Subcutaneous adipose tissue (tissue), 4 donors: ENCODE results near the gene APOE. TPM values are rescaled to one million over a fixed set of nuclear protein-coding genes. Genes with fewer than 3 reads are reported as not detected.

Experiments
- CTCF ChIP-seq: fragments of 450-650 bp; IDR thresholded peaks from one replicate; pipeline ENCODE4 v1.5.1; 2016; ENCODE audit warnings: low read depth, mild to moderate bottlenecking, control low read depth, antibody characterized with exemption, moderate library complexity
- total RNA-seq, 4 donors: library from RNA; depleted of rRNA; stranded (reverse); fragments of >200 nt; gene quantifications; one replicate each; pipeline ENCODE4 v1.1.0, GENCODE V29; 2016

Gene APOE
- total RNA-seq, 4 donors from 2014 or later, result 212 to 2,618 (median 1,765) TPM

- TF ChIP-seq CTCF, result no peak
These were observed 49.3 kb downstream of the APOE start, which contains the start of gene CLPTM1 for GRCh38 chr19:44954649-44955504. TSS of gene CLPTM1 (plus strand) at chr19:44955380. CDS start at chr19:44955396, 16 bp downstream.

GRCh38 chr19:44955505-44956439, 50.2 kb downstream of the APOE start:
- TF ChIP-seq CTCF, result no peak

GRCh38 chr19:44957526-44957925, 51.9 kb downstream of the APOE start:
- no peak for TF ChIP-seq CTCF

GRCh38 chr19:44958090-44958489, 52.5 kb downstream of the APOE start:
- no peak for TF ChIP-seq CTCF

Other genes starting within 250 kb of the APOE start
- gene CEACAM19, start 234.3 kb upstream of the APOE start, total RNA-seq, result 1 to 10 TPM in 3 of 4 donors, under 1 TPM in 1; 0.49 to 1.5 (median 1.2) TPM
- not detected for gene CEACAM16, start 206.6 kb upstream of the APOE start, total RNA-seq
- gene BCL3, start 157.1 kb upstream of the APOE start, total RNA-seq, result 10 to 100 TPM in 3 of 4 donors, 1 to 10 TPM in 1; 6.3 to 13.4 (median 12.9) TPM
- gene CBLC, start 127.9 kb upstream of the APOE start, total RNA-seq, result not detected
- gene BCAM, start 96.7 kb upstream of the APOE start, total RNA-seq, result 10 to 100 TPM in 3 of 4 donors, 1 to 10 TPM in 1; 8.3 to 68.2 (median 19.2) TPM
- gene NECTIN2, start 59.5 kb upstream of the APOE start, total RNA-seq, result 10 to 100 TPM; 20.4 to 49.9 (median 24.1) TPM
- gene TOMM40, start 14.5 kb upstream of the APOE start, total RNA-seq, result 10 to 100 TPM; 18.3 to 69.5 (median 34.6) TPM
- 100 to 1,000 TPM in 2 of 4 donors, 10 to 100 TPM in 2; 30.7 to 394 (median 88.3) TPM for gene APOC1, start 8.8 kb downstream of the APOE start, total RNA-seq
- gene APOC4, start 36.4 kb downstream of the APOE start, total RNA-seq, result not detected
- 1 to 10 TPM in 1 of 4 donors, not detected in 3; 4.8 TPM for gene APOC2, start 40.3 kb downstream of the APOE start, total RNA-seq
- 10 to 100 TPM; 45.8 to 86.1 (median 65.3) TPM for gene CLPTM1, start 49.6 kb downstream of the APOE start, total RNA-seq
- gene RELB, start 95.7 kb downstream of the APOE start, total RNA-seq, result 1 to 10 TPM in 3 of 4 donors, under 1 TPM in 1; 0.49 to 9.4 (median 5.8) TPM
- 10 to 100 TPM; 23.3 to 86.7 (median 44.0) TPM for gene CLASRP, start 133.2 kb downstream of the APOE start, total RNA-seq
- under 1 TPM in 2 of 4 donors, not detected in 2; 0.51 to 0.88 TPM for gene ZNF296, start 170.7 kb downstream of the APOE start, total RNA-seq
- gene GEMIN7, start 173.5 kb downstream of the APOE start, total RNA-seq, result 10 to 100 TPM; 10.3 to 25.8 (median 19.0) TPM
- 10 to 100 TPM; 17.2 to 32.4 (median 17.8) TPM for gene PPP1R37, start 187.4 kb downstream of the APOE start, total RNA-seq